CD14-positive monocyte (primary cell): Measurements from ENCODE around the gene HES7. TPM values are rescaled to one million over a fixed set of nuclear protein-coding genes. Genes with fewer than 3 reads are reported as not detected.
A peak's percentile ranks its signal among the peaks of the same experiment; 100 is the strongest.

Experiments used
- DNase-seq, 3 donors: peaks; one replicate each; pipeline ENCODE4 v3.0.0-alpha.2; 2011 to 2022
- H2AFZ ChIP-seq: 2 replicates; pipeline ENCODE4 v1.6.0; 2012; ENCODE audit warnings: mild to moderate bottlenecking, low read depth, low read length, inconsistent platforms; ENCODE audit not compliant: insufficient read depth, poor library complexity, severe bottlenecking
- H3K27ac ChIP-seq, 2 donors: 1 replicate in 1 of 2; 2 replicates in 1 of 2; pipeline ENCODE4 v1.5.1; 2012 to 2013; ENCODE audit warnings: low read length in 2 of 2, control low read depth in 1 of 2, inconsistent platforms in 1 of 2, low read depth in 1 of 2, mild to moderate bottlenecking in 1 of 2
- H3K27me3 ChIP-seq, 2 donors: one replicate each; pipeline versions ENCODE4 v1.6.0 to v1.6.1; 2011 to 2013; ENCODE audit warnings: low read length in 2 of 2; ENCODE audit not compliant: control insufficient read depth in 2 of 2, insufficient read depth in 2 of 2
- H3K36me3 ChIP-seq, 2 donors: replicated peaks in 1 of 2; 1 replicate in 1 of 2; 2 replicates in 1 of 2; pipeline versions ENCODE4 v1.5.1 to v1.6.1; 2012 to 2013; ENCODE audit warnings: low read length in 2 of 2, control low read depth in 1 of 2, inconsistent platforms in 1 of 2, mild to moderate bottlenecking in 1 of 2; ENCODE audit not compliant: insufficient read depth in 2 of 2, control insufficient read depth in 1 of 2
- H3K4me1 ChIP-seq, 2 donors: 1 replicate in 1 of 2; 2 replicates in 1 of 2; pipeline versions ENCODE4 v1.5.1 to v1.6.1; 2012 to 2013; ENCODE audit warnings: low read length in 2 of 2, control low read depth in 1 of 2, inconsistent platforms in 1 of 2, mild to moderate bottlenecking in 1 of 2, moderate library complexity in 1 of 2; ENCODE audit not compliant: insufficient read depth in 2 of 2, control insufficient read depth in 1 of 2
- H3K4me2 ChIP-seq: replicated peaks from 2 replicates; pipeline ENCODE3; 2012; ENCODE audit warnings: low read length, moderate library complexity, mild to moderate bottlenecking; ENCODE audit not compliant: poor library complexity, severe bottlenecking; ENCODE audit errors: extremely low read depth
- H3K4me3 ChIP-seq, 3 experiments: fragments of 200-600 bp in 1 of 3; sonication (generic) in 1 of 3; replicated peaks in 1 of 3; 1 replicate in 2 of 3; 2 replicates in 1 of 3; pipeline ENCODE4 v1.5.1; 2011 to 2013; ENCODE audit warnings: low read length in 3 of 3, mild to moderate bottlenecking in 3 of 3, control low read depth in 2 of 3, low read depth in 2 of 3, inconsistent platforms in 1 of 3, moderate library complexity in 1 of 3
- H3K79me2 ChIP-seq: 2 replicates; pipeline ENCODE4 v1.6.0; 2012; ENCODE audit warnings: mild to moderate bottlenecking, control low read depth, inconsistent platforms, low read length, moderate library complexity; ENCODE audit not compliant: insufficient read depth
- H3K9ac ChIP-seq: 2 replicates; pipeline ENCODE4 v1.6.0; 2017; ENCODE audit warnings: low read length, mild to moderate bottlenecking; ENCODE audit not compliant: insufficient read depth, poor library complexity, severe bottlenecking
- H3K9me3 ChIP-seq, 2 donors: replicated peaks in 1 of 2; 1 replicate in 1 of 2; 2 replicates in 1 of 2; pipeline versions ENCODE4 v1.5.1 to v1.6.1; 2012 to 2013; ENCODE audit warnings: low read length in 2 of 2, control low read depth in 1 of 2; ENCODE audit not compliant: control insufficient read depth in 1 of 2, insufficient read depth in 1 of 2
- H4K20me1 ChIP-seq: 2 replicates; pipeline ENCODE4 v1.6.0; 2012; ENCODE audit warnings: mild to moderate bottlenecking, low read length, control low read depth, moderate library complexity; ENCODE audit not compliant: insufficient read depth
- H3K27ac Mint-ChIP-seq, 7 donors: one replicate each; pipeline ENCODE4 v1.8.0; 2020; ENCODE audit warnings: mild to moderate bottlenecking in 7 of 7, mixed read lengths in 7 of 7, moderate library complexity in 6 of 7, inconsistent platforms in 2 of 7
- H3K27me3 Mint-ChIP-seq, 3 donors: one replicate each; pipeline ENCODE4 v1.8.0; 2021 to 2022; ENCODE audit warnings: low read depth in 3 of 3, mild to moderate bottlenecking in 3 of 3, mixed read lengths in 3 of 3, moderate library complexity in 3 of 3, inconsistent platforms in 1 of 3
- H3K36me3 Mint-ChIP-seq, 2 donors: one replicate each; pipeline ENCODE4 v1.8.0; 2020; ENCODE audit warnings: mixed read lengths in 2 of 2, inconsistent platforms in 1 of 2, mild to moderate bottlenecking in 1 of 2
- H3K4me1 Mint-ChIP-seq: one replicate; pipeline ENCODE4 v1.8.0; 2020; ENCODE audit warnings: mild to moderate bottlenecking, mixed read lengths
- H3K4me3 Mint-ChIP-seq, 2 donors: one replicate each; pipeline ENCODE4 v1.8.0; 2020; ENCODE audit warnings: mild to moderate bottlenecking in 2 of 2, mixed read lengths in 2 of 2, moderate library complexity in 1 of 2
- H3K9me3 Mint-ChIP-seq, 7 donors: one replicate each; pipeline ENCODE4 v1.8.0; 2020 to 2022; ENCODE audit warnings: mixed read lengths in 7 of 7, mild to moderate bottlenecking in 6 of 7, moderate library complexity in 6 of 7, inconsistent platforms in 2 of 7
- WGBS: methylation state at CpG from one replicate; pipeline ENCODE4 v1.1.5; 2013; ENCODE audit warnings: missing lambda C conversion rate; ENCODE audit not compliant: insufficient coverage; 5-methylcytosine and 5-hydroxymethylcytosine counted together
- intact Hi-C, 2 donors: fragments of 100-400 bp; cut with micrococcal nuclease; formaldehyde crosslinking; loops; one replicate each; pipeline versions ENCODE4 v1.15.0 to v1.15.1; 2023
- polyA plus RNA-seq, 3 donors: library from polyadenylated mRNA; depleted of rRNA in 1 of 3; unstranded in 2 of 3; stranded (reverse) in 1 of 3; fragments of 300-500 nt in 2 of 3; fragments of >200 nt in 1 of 3; fragmentation: Illumina TruSeq in 2 of 3; gene quantifications; 1 replicate in 2 of 3; 2 replicates in 1 of 3; pipeline ENCODE4 v1.2.3, GENCODE V29; 2012 to 2021
- TF ChIP-seq, protein P1 (sequence below): fragments of 200-600 bp; IDR thresholded peaks from one replicate; pipeline ENCODE4 v1.8.0; 2022; ENCODE audit warnings: antibody characterized with exemption, mild to moderate bottlenecking

The HES7 gene
- polyA plus RNA-seq, 3 donors, result not detected

DNA sequence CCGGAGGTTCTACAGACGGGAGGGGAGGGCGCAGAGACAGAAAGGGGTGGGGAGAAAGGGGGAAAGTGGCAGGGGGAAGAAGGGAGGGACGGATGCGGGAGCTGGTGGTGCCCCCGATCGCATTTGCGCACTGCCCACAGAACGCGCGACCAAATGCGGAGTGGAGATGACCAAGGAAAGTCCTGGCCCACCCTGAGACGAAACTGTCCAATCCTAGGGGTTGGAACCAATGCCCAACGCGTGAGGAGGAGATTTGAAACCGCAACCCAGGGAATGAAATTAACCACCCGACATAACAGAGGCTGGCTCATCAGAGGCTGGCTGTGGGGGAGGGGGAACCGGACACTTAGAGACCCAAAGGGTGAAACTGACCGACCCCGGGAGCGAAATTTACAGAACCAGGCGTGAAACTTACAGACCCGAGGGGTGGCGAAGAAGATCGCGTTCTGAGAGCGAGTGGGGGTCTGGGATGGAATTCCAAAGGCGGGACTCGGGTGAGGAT, 1.4 kb downstream of the HES7 start:
- Histone ChIP-seq H3K27ac (no peak overlapping the region), H3K9me3 (peaks cover 0 to 21% of the 10 kb centered on the region in 2 donors), H3K79me2 (no peaks in the 10 kb centered on the region), H3K4me1 (peaks cover 83 to 98% of the 10 kb centered on the region in 2 donors), H3K4me3 (peak overlapping the region; percentile 6 to 77 (median 12)), H3K27me3 (peaks cover 51 to 77% of the 10 kb centered on the region in 2 donors), H4K20me1 (peaks cover 25% of the 10 kb centered on the region), H3K9ac (peak overlapping the region; percentile 38), H3K36me3 (no peaks in the 10 kb centered on the region), H3K4me2 (peak overlapping the region; percentile 98), H2AFZ (peak overlapping the region; percentile 51)
- H3K4me1 Mint-ChIP-seq, result peaks cover 86% of the 10 kb centered on the region
- peak overlapping the region in 1 of 7 donors; percentile 61 for H3K27ac Mint-ChIP-seq
- DNase-seq, result no peak
- peaks cover 0 to 47% (median 34%) of the 10 kb centered on the region in 7 donors for H3K9me3 Mint-ChIP-seq
- H3K36me3 Mint-ChIP-seq, result peaks cover 21 to 33% of the 10 kb centered on the region in 2 donors
- peak overlapping the region; percentile 81 to 97 for H3K4me3 Mint-ChIP-seq
- H3K27me3 Mint-ChIP-seq, result peaks cover 77 to 89% (median 89%) of the 10 kb centered on the region in 3 donors
- intact Hi-C loops, result loop anchor here (5.0 kb wide), 2 partner anchors 35 to 65 kb away; no protein-coding TSS in a partner anchor
- WGBS, result 2% methylated on average over 16 of the region's 29 CpGs
- TF ChIP-seq, protein P1, sequence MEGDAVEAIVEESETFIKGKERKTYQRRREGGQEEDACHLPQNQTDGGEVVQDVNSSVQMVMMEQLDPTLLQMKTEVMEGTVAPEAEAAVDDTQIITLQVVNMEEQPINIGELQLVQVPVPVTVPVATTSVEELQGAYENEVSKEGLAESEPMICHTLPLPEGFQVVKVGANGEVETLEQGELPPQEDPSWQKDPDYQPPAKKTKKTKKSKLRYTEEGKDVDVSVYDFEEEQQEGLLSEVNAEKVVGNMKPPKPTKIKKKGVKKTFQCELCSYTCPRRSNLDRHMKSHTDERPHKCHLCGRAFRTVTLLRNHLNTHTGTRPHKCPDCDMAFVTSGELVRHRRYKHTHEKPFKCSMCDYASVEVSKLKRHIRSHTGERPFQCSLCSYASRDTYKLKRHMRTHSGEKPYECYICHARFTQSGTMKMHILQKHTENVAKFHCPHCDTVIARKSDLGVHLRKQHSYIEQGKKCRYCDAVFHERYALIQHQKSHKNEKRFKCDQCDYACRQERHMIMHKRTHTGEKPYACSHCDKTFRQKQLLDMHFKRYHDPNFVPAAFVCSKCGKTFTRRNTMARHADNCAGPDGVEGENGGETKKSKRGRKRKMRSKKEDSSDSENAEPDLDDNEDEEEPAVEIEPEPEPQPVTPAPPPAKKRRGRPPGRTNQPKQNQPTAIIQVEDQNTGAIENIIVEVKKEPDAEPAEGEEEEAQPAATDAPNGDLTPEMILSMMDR, result no peak

DNA sequence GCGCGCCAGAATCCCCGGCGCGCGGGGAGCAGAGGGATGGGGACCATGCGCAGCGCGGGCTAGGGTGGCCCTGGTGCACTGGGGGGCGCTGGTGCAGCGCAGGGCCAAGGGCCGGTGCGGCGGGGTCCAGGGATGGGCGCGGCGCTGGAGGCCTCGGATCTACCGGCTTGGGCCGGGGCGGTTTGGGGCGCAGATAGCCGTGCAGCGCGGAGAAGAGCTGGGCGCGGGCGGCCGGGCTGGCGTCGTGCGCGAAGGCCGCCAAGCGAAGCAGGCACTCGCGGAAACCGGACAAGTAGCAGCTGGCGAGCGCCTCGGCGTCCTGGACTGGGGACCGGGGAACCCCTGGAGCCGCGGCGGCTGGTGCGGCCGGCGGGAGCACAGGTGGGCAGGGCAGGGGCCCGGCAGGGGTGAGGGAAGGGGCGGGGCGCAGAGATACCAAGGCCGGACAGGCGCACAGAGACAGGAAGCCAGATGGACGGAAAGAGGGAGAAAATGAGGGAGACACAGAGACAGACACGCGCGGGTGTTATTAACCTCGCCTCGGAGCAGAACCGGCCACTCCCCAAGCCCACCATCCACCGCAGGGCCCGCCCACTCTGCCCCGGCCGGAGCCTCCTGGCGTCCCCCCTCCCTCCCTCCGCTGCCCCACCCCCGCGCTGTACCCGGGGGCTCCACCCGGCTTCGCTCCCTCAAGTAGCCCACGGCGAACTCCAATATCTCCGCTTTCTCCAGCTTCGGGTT, 2.1 kb downstream of the HES7 start:
- Histone ChIP-seq H4K20me1 (peaks cover 25% of the 10 kb centered on the region), H3K79me2 (no peaks in the 10 kb centered on the region), H3K4me3 (peak overlapping the region; percentile 6 to 77 (median 12)), H3K4me1 (peaks cover 82 to 98% of the 10 kb centered on the region in 2 donors), H3K4me2 (peak overlapping the region; percentile 98), H3K27ac (no peak overlapping the region), H3K27me3 (peaks cover 47 to 77% of the 10 kb centered on the region in 2 donors), H3K36me3 (no peaks in the 10 kb centered on the region), H3K9ac (peak overlapping the region; percentile 38), H3K9me3 (peaks cover 0 to 21% of the 10 kb centered on the region in 2 donors), H2AFZ (peak overlapping the region; percentile 51)
- peaks cover 19 to 29% of the 10 kb centered on the region in 2 donors for H3K36me3 Mint-ChIP-seq
- H3K27me3 Mint-ChIP-seq, result peaks cover 77 to 89% (median 89%) of the 10 kb centered on the region in 3 donors
- H3K9me3 Mint-ChIP-seq, result peaks cover 0 to 50% (median 31%) of the 10 kb centered on the region in 7 donors
- peaks cover 85% of the 10 kb centered on the region for H3K4me1 Mint-ChIP-seq
- TF ChIP-seq, protein P1, result peak; percentile 39
- DNase-seq, result peak in 1 of 3 donors; percentile 43
- H3K27ac Mint-ChIP-seq, result no peak overlapping the region
- WGBS, result under 1% methylated on average over 61 of the region's 76 CpGs
- intact Hi-C loops, result loop anchor here (5.0 kb wide), 2 partner anchors 35 to 65 kb away; no protein-coding TSS in a partner anchor
- peak overlapping the region; percentile 81 to 97 for H3K4me3 Mint-ChIP-seq
